HL-60/S4 treated with retinoic acid at 250 ng/mL for 4 days and 3 days (cell line): ENCODE results near the gene CTU2.

Experiments
- in situ Hi-C: fragments of 300-500 bp; cut with MboI; formaldehyde crosslinking; loops from 2 replicates; pipeline ENCODE4 v1.7.0; 2022; ENCODE audit warnings: low sequenced_read_pairs

Gene CTU2

GRCh38 chr16:88758227-88758943 lies 52.1 kb downstream of the CTU2 start:
- in situ Hi-C loops = no loop called here

GRCh38 chr16:88758944-88759244 lies 52.6 kb downstream of the CTU2 start:
- in situ Hi-C loops = no loop called here

DNA sequence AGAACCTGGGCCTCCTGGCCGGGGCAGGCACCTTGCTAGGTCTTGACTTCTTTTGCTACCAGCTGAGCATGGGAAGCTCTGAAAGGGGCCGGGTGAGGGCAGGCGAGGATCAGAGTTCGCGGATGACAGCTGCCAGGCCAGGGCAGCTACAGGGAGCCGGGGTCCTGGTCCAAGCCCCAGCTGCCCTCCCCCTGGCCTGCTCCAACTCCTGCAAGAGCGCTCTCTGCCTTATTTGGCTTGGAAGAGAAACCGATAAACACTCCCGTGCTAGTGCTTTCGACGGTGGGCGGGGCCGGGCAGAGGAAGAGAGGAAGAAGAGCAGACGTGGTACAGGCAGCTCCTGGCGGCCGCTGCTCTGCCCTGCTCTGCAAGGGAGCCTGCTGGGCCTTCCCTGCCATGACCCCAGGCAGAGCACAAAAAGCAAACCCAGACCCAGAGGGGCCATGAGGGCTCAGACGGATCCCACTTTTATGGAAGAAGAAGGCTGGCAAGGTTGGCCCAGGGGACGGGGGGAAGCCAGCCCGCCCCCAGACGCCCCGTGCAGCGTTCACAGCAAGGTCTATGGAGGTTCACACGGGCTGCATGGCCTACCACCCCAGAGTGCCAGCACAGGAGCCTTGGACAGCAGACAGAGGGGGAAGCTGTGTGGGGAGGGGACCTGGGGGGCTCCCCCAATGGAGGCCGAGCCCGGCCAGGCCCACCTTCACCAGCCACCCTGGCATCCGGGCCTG lies 53.1 kb downstream of the CTU2 start:
- in situ Hi-C loops = no loop called here

DNA sequence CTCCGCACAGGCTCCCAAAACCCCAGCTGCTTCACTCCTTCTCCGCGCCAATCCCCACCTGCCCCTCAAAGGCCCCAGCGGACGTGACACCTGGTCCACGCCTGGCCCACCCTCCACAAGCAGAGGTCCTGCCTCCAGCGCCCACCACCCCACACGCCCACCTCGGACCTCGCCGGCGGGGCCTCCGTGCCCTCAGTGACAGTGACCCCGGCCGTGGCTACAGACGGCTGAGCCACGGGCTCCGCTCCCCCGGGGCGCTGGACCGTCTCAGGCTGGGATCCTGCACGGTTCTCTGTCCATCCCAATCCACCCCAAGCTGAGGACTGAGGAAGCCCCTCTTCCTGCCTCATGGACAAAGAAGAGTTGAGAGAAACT lies 53.7 kb downstream of the CTU2 start:
- in situ Hi-C loops = no loop called here

GRCh38 chr16:88760424-88761142 lies 54.3 kb downstream of the CTU2 start:
- in situ Hi-C loops = no loop called here

DNA sequence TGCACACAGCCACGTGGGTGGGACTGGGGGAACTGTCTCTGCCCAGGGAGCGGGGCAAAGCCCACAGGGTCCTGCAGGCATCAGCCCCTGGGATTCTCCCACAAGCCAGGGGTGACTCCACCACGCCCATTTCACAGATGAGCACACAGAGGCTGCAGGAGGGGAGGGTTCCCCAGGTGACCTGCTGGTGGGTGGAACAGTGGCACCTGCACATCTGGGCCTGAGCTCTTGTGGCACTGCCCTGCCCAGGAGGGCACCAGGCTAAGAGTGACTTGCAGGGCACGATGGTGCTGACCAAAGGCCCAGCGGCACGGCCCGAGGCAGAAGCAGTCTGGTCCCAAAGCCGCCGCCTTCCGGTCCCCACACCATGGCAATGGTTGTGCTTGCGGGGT lies 54.8 kb downstream of the CTU2 start:
- in situ Hi-C loops = no loop called here

DNA sequence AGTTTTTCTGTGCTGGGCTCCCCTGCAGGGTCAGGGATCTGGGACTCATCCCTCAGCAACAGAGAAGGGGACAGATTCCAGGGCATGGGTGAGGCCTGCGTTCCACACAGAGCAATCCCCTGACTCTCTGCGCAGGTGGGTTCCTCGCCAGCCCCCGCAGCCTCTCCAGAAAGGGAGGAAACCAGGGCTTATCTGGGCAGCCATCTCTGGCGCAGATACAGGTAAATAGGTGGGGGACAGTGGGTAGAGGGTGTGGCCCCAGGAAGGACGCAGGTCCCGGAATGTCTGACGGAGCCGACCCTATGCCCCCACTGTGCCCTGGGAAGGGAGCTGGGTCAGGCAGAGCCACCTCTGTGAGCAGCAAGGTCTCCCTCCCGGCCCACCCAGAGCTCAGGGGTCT lies 55.5 kb downstream of the CTU2 start:
- in situ Hi-C loops = no loop called here

DNA sequence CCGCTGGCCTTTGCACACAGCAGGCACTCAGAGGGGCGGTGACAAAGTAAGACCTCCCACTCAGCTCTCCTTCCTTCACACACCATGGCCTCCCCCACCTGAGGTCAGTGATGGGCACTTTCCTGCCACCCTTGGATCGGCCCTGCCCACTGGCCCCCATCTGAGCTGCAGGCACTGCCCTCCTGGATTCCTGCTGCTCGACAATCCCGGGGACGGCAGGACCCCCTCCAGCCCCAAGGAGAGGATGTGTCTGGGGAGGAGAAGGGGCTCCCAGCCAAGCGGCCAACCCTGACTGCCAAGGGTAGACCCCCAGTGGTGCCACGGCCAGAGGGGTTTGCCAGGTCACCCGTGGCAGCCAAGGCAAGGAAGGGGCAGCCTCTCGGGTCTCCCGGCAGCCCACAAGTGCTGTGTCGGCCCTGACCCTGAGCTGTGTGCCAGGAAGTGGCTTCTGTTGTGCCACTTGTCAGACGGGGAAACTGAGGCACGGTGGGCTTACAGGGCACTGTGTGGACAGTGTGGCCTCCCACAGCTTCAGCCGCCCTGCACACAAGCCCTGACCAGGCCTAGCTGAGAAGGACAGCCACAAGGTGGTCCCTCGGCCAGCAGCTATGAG lies 56.1 kb downstream of the CTU2 start:
- in situ Hi-C loops = no loop called here

DNA sequence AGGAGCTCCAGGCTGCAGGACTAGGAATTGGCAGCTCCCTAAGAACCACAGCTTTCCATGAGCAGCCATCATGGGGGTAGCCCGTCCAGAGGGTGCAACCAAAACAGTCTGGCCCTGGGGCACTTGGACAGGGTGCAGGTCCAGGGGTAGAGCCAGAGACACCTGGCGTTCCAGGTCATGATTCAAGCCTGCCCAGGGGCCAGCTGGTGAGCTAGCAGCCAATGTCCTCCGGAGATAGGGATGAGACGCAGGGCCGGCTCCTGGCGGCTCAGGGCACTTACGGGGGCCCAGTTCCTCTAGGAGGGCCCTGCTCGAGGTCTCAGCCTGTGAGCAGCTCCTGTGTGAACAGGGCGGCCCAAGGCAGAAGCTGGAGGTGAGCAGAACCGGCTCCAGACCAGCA lies 56.6 kb downstream of the CTU2 start:
- in situ Hi-C loops = no loop called here

- in situ Hi-C loops = no loop called here
Measured at GRCh38 chr16:88763502-88764053, 57.3 kb downstream of the CTU2 start.

- in situ Hi-C loops = no loop called here
Measured at GRCh38 chr16:88764080-88764479, 57.8 kb downstream of the CTU2 start.

GRCh38 chr16:88764913-88765349 lies 58.6 kb downstream of the CTU2 start:
- in situ Hi-C loops = no loop called here
